H1 (cell line): ENCODE data around the gene LDLRAD1. TPM values are rescaled to one million over a fixed set of nuclear protein-coding genes. Genes with fewer than 3 reads are reported as not detected.

ENCODE experiments used
- FOSL1 ChIP-seq: IDR thresholded peaks from 2 replicates; pipeline ENCODE4 v1.6.1; 2011; ENCODE audit warnings: mild to moderate bottlenecking, low read depth, low read length, moderate library complexity; ENCODE audit not compliant: insufficient read depth
- polyA plus RNA-seq, 7 experiments: library from polyadenylated mRNA; depleted of rRNA in 3 of 7; stranded (reverse) in 5 of 7; unstranded in 2 of 7; fragments of >200 nt in 5 of 7; fragments of 200-250 nt in 2 of 7; gene quantifications; 1 replicate in 5 of 7; 2 replicates in 1 of 7; 4 replicates in 1 of 7; pipeline versions ENCODE4 v1.2.1 to v1.2.3, GENCODE V29; 2011 to 2013; ENCODE audit warnings: missing spikeins in 2 of 7, mixed read lengths in 2 of 7
- total RNA-seq: library from RNA; stranded (reverse); fragmentation: NEBNext Ultra II Directional; extraction: Animal tissue kit (Norgen Biotek cat#: 25700); gene quantifications from 2 replicates; pipeline ENCODE4 v1.2.1, GENCODE V29; 2021
- TF ChIP-seq, protein P1 (sequence below): IDR thresholded peaks from 2 replicates; pipeline ENCODE4 v1.6.1; 2012; ENCODE audit warnings: low read length, inconsistent platforms

LDLRAD1 gene
- total and polyA plus RNA-seq, 2 of the 8 experiments (the other 6 are each of a cell fraction or from before 2014, with no cell fraction given), result not detected

GRCh38 chr1:53998223-53998622, 19.8 kb downstream of the LDLRAD1 start (continued):
- TF ChIP-seq, protein P1, sequence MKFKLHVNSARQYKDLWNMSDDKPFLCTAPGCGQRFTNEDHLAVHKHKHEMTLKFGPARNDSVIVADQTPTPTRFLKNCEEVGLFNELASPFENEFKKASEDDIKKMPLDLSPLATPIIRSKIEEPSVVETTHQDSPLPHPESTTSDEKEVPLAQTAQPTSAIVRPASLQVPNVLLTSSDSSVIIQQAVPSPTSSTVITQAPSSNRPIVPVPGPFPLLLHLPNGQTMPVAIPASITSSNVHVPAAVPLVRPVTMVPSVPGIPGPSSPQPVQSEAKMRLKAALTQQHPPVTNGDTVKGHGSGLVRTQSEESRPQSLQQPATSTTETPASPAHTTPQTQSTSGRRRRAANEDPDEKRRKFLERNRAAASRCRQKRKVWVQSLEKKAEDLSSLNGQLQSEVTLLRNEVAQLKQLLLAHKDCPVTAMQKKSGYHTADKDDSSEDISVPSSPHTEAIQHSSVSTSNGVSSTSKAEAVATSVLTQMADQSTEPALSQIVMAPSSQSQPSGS, result no peak
- no peak for TF ChIP-seq FOSL1
- TF ChIP-seq, all 59 proteins: peak for 0
